Esophagus muscularis mucosa (tissue), 4 donors: ENCODE measurements around the gene ZNF23. TPM values are rescaled to one million over a fixed set of nuclear protein-coding genes. Genes with fewer than 3 reads are reported as not detected.

Source experiments
- DNase-seq: peaks from one replicate; pipeline ENCODE4 v3.0.0-alpha.2; 2017; ENCODE audit errors: extremely low spot score
- H3K27ac ChIP-seq, 4 donors: fragments of 200-600 bp; sonication (generic); replicated peaks in 1 of 4; 1 replicate in 3 of 4; 2 replicates in 1 of 4; pipeline ENCODE4 v1.5.1; 2016 to 2019; ENCODE audit warnings: mild to moderate bottlenecking in 1 of 4
- H3K27me3 ChIP-seq, 4 donors: fragments of 200-600 bp; sonication (generic); one replicate each; pipeline versions ENCODE4 v1.5.1 to v1.6.0; 2016 to 2019
- H3K36me3 ChIP-seq, 4 donors: fragments of 200-600 bp; sonication (generic); one replicate each; pipeline ENCODE4 v1.5.1; 2016 to 2019
- H3K4me1 ChIP-seq, 4 donors: fragments of 200-600 bp; sonication (generic); one replicate each; pipeline ENCODE4 v1.5.1; 2016 to 2019
- H3K4me3 ChIP-seq, 4 donors: fragments of 200-600 bp; sonication (generic); 1 replicate in 2 of 4; 2 replicates in 2 of 4; pipeline ENCODE4 v1.5.1; 2016 to 2019; ENCODE audit warnings: mild to moderate bottlenecking in 4 of 4, moderate library complexity in 1 of 4
- H3K9me3 ChIP-seq, 4 donors: fragments of 200-600 bp; sonication (generic); 1 replicate in 3 of 4; 2 replicates in 1 of 4; pipeline ENCODE4 v1.5.1; 2016 to 2019
- CTCF ChIP-seq, 3 experiments: fragments of 200-600 bp in 2 of 3; fragments of 450-650 bp in 1 of 3; sonication (generic) in 2 of 3; IDR thresholded peaks; one replicate each; pipeline ENCODE4 v1.5.1; 2017 to 2019; ENCODE audit warnings: antibody characterized with exemption in 3 of 3, mild to moderate bottlenecking in 2 of 3, moderate library complexity in 1 of 3
- EP300 ChIP-seq: sonication (generic); formaldehyde crosslinking; IDR thresholded peaks from one replicate; pipeline ENCODE4 v1.6.1; 2017; ENCODE audit warnings: antibody characterized with exemption
- POLR2A ChIP-seq: fragments of 450-650 bp; IDR thresholded peaks from one replicate; pipeline ENCODE4 v1.6.1; 2017; ENCODE audit warnings: antibody characterized with exemption, moderate library complexity, mild to moderate bottlenecking, low read depth
- POLR2AphosphoS5 ChIP-seq, 2 donors: sonication (generic); formaldehyde crosslinking; IDR thresholded peaks; one replicate each; pipeline ENCODE4 v1.6.1; 2017; ENCODE audit warnings: antibody characterized with exemption in 2 of 2
- WGBS: methylation state at CpG from one replicate; pipeline ENCODE4 v1.1.5; 2018; 5-methylcytosine and 5-hydroxymethylcytosine counted together
- intact Hi-C: fragments of 100-400 bp; cut with DNase I; formaldehyde crosslinking; loops from one replicate; pipeline ENCODE4 v1.15.1; 2023
- total RNA-seq, 4 donors: library from RNA; depleted of rRNA; stranded (reverse); fragments of >200 nt; gene quantifications; one replicate each; pipeline versions ENCODE4 v1.1.0 to v1.2.1, GENCODE V29; 2016

Gene ZNF23
- total RNA-seq, 4 donors from 2014 or later = 9.4 to 12.5 (median 11.2) TPM

GRCh38 chr16:71473891-71474290 lies 11.8 kb upstream of the ZNF23 start:
- Histone ChIP-seq H3K27me3 (no peaks in the 10 kb centered on the region), H3K27ac (no peak overlapping the region), H3K4me3 (no peak overlapping the region), H3K4me1 (no peaks in the 10 kb centered on the region), H3K9me3 (no peaks in the 10 kb centered on the region), H3K36me3 (peaks cover 25 to 79% (median 65%) of the 10 kb centered on the region in 4 donors)
- TF ChIP-seq POLR2A (no peak), EP300 (no peak), POLR2AphosphoS5 (IDR thresholded peaks at IDR 0.05) (no peak), CTCF (IDR thresholded peaks at IDR 0.05) (no peak)
- WGBS = 96% methylated on average over 5 of the region's 5 CpGs
- DNase-seq = no peak
- intact Hi-C loops = no loop called here

- Histone ChIP-seq H3K4me3 (no peak overlapping the region), H3K36me3 (peaks cover 20 to 69% (median 56%) of the 10 kb centered on the region in 4 donors), H3K9me3 (no peaks in the 10 kb centered on the region), H3K4me1 (no peaks in the 10 kb centered on the region), H3K27ac (no peak overlapping the region), H3K27me3 (no peaks in the 10 kb centered on the region)
- WGBS = 90% methylated on average over 2 of the region's 2 CpGs
- DNase-seq = no peak
- TF ChIP-seq CTCF (IDR thresholded peaks at IDR 0.05) (no peak), EP300 (no peak), POLR2AphosphoS5 (IDR thresholded peaks at IDR 0.05) (no peak), POLR2A (no peak)
- intact Hi-C loops = no loop called here
These were observed 10.9 kb upstream of the ZNF23 start for GRCh38 chr16:71472931-71473330.

DNA sequence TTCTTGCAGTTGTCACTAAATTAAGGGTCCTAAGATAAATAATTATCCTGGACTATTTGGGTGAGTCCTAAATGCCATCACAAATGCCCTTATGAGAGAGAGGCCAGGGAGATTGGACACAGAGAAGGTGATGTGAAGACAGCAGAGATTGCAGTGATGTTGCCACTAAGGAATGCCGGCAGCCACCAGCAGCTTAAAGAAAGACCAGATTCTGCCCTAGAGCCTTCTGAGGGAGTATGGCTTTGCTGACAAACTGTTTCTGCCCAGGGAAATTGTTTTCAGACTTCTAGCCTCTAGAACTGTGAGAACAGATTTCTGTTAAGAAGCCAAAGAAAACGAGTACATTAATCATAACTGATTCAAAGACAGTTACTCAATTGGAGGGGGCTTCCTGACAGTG lies 10.0 kb upstream of the ZNF23 start:
- no peaks in the 10 kb centered on the region for H3K9me3 ChIP-seq
- 79% methylated on average over 2 of the region's 2 CpGs for WGBS
- TF ChIP-seq POLR2A = no peak
- TF ChIP-seq POLR2AphosphoS5 (IDR thresholded peaks at IDR 0.05) = no peak
- no peak for TF ChIP-seq EP300
- TF ChIP-seq CTCF (IDR thresholded peaks at IDR 0.05) = no peak
- no peak overlapping the region for H3K4me3 ChIP-seq
- H3K27ac ChIP-seq = no peak overlapping the region
- intact Hi-C loops = no loop called here
- H3K4me1 ChIP-seq = no peaks in the 10 kb centered on the region
- no peak for DNase-seq
- peaks cover 14 to 60% (median 48%) of the 10 kb centered on the region in 4 donors for H3K36me3 ChIP-seq
- H3K27me3 ChIP-seq = no peaks in the 10 kb centered on the region

- TF ChIP-seq CTCF (IDR thresholded peaks at IDR 0.05) = no peak
- no peak for TF ChIP-seq EP300
- no peak for TF ChIP-seq POLR2AphosphoS5 (IDR thresholded peaks at IDR 0.05)
- TF ChIP-seq POLR2A = no peak
- Histone ChIP-seq H3K36me3 (peaks cover 0 to 27% (median 16%) of the 10 kb centered on the region in 4 donors), H3K4me1 (peaks cover under 1 to 5% (median 3%) of the 10 kb centered on the region in 4 donors), H3K4me3 (no peak overlapping the region), H3K27ac (no peak overlapping the region), H3K27me3 (no peaks in the 10 kb centered on the region), H3K9me3 (no peaks in the 10 kb centered on the region)
- intact Hi-C loops = no loop called here
- WGBS = 35% methylated on average over 9 of the region's 9 CpGs
- no peak for DNase-seq
These were observed 5.8 kb upstream of the ZNF23 start for GRCh38 chr16:71467810-71468209.

- WGBS = 85% methylated on average over 1 of the region's 1 CpG
- Histone ChIP-seq H3K27ac (no peak overlapping the region), H3K4me3 (no peak overlapping the region), H3K36me3 (peaks cover 0 to under 1% (median 0%) of the 10 kb centered on the region in 4 donors), H3K27me3 (no peaks in the 10 kb centered on the region), H3K4me1 (peaks cover 18 to 31% (median 28%) of the 10 kb centered on the region in 4 donors), H3K9me3 (no peaks in the 10 kb centered on the region)
- intact Hi-C loops = no loop called here
- DNase-seq = no peak
- TF ChIP-seq EP300 (no peak), POLR2A (no peak), CTCF (IDR thresholded peaks at IDR 0.05) (no peak), POLR2AphosphoS5 (IDR thresholded peaks at IDR 0.05) (no peak)
These were observed 2.2 kb upstream of the ZNF23 start for GRCh38 chr16:71464231-71464630.
